ENCODE results near the gene ORM2. TPM values are rescaled to one million over a fixed set of nuclear protein-coding genes. Genes with fewer than 3 reads are reported as not detected.
A peak's percentile ranks its signal among the peaks of the same experiment; 100 is the strongest.
"Not testable (repeated sequence)": the region's sequence is repeated elsewhere in the genome, so short reads cannot be mapped to it uniquely, and the experiment has no call there.

ORM2 gene
- total and polyA plus RNA-seq, 8 donors, result 1.2 to 17.1 (median 3.4) TPM; not detected in 4

GRCh38 chr9:114330636-114331035 lies 967 bp downstream of the ORM2 start:
- Histone ChIP-seq H3K36me3 (peaks cover 0 to 14% (median 14%) of the 10 kb centered on the region in 4 donors), H3K4me3 (no peak overlapping the region), H3K4me1 (peaks cover 0 to 17% (median 10%) of the 10 kb centered on the region in 4 donors), H3K27me3 (peaks cover 0 to 10% (median 0%) of the 10 kb centered on the region in 3 donors), H3K9me3 (no peaks in the 10 kb centered on the region), H3K27ac (no peak overlapping the region)
- peak in 1 of 2 donors; percentile 47 for DNase-seq
- intact Hi-C loops (cut with DNase I; ENCODE audit: low total_unique reads), result no loop called here
- 33 to 79% (median 51%) methylated on average over 10 of the region's 10 CpGs for WGBS, 5 donors
- TF ChIP-seq POLR2AphosphoS5 (IDR thresholded peaks at IDR 0.05) (no peak), POLR2A (IDR thresholded peaks at IDR 0.05) (no peak), EP300 (IDR thresholded peaks at IDR 0.05) (no peak)
- TF ChIP-seq, protein P1, sequence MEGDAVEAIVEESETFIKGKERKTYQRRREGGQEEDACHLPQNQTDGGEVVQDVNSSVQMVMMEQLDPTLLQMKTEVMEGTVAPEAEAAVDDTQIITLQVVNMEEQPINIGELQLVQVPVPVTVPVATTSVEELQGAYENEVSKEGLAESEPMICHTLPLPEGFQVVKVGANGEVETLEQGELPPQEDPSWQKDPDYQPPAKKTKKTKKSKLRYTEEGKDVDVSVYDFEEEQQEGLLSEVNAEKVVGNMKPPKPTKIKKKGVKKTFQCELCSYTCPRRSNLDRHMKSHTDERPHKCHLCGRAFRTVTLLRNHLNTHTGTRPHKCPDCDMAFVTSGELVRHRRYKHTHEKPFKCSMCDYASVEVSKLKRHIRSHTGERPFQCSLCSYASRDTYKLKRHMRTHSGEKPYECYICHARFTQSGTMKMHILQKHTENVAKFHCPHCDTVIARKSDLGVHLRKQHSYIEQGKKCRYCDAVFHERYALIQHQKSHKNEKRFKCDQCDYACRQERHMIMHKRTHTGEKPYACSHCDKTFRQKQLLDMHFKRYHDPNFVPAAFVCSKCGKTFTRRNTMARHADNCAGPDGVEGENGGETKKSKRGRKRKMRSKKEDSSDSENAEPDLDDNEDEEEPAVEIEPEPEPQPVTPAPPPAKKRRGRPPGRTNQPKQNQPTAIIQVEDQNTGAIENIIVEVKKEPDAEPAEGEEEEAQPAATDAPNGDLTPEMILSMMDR (IDR thresholded peaks at IDR 0.05), result no peak

GRCh38 chr9:114331229-114332195 lies 1.8 kb downstream of the ORM2 start:
- H3K9me3 ChIP-seq; intact Hi-C loops (cut with DNase I; ENCODE audit: low total_unique reads); H3K27ac ChIP-seq; H3K4me3 ChIP-seq; DNase-seq: not testable (repeated sequence)
- peaks cover 0 to 10% (median 0%) of the 10 kb centered on the region in 3 donors for H3K27me3 ChIP-seq
- peaks cover 0 to 17% (median 10%) of the 10 kb centered on the region in 4 donors for H3K4me1 ChIP-seq
- peaks cover 7 to 23% (median 22%) of the 10 kb centered on the region in 4 donors for H3K36me3 ChIP-seq
- 63 to 85% (median 73%) methylated on average over 8 to 15 of the region's 19 CpGs for WGBS, 5 donors

- H3K9me3 ChIP-seq; H3K4me3 ChIP-seq; DNase-seq; intact Hi-C loops (cut with DNase I; ENCODE audit: low total_unique reads); H3K27ac ChIP-seq: not testable (repeated sequence)
- peaks cover 0 to 17% (median 10%) of the 10 kb centered on the region in 4 donors for H3K4me1 ChIP-seq
- whole genome bisulfite sequencing, 5 donors, result 74 to 83% (median 80%) methylated on average over 3 to 4 of the region's 4 CpGs
- peaks cover 0 to 10% (median 0%) of the 10 kb centered on the region in 3 donors for H3K27me3 ChIP-seq
- H3K36me3 ChIP-seq, result peaks cover 18 to 33% (median 33%) of the 10 kb centered on the region in 4 donors
Measured at GRCh38 chr9:114332474-114333040, 2.9 kb downstream of the ORM2 start.

- intact Hi-C loops (cut with DNase I; ENCODE audit: low total_unique reads); H3K27ac ChIP-seq; DNase-seq; H3K4me3 ChIP-seq; H3K27me3 ChIP-seq; H3K9me3 ChIP-seq: not testable (repeated sequence)
- peaks cover 29 to 45% (median 44%) of the 10 kb centered on the region in 4 donors for H3K36me3 ChIP-seq
- 64 to 90% (median 76%) methylated on average over 2 to 3 of the region's 4 CpGs for WGBS, 5 donors
- H3K4me1 ChIP-seq, result peaks cover 0 to 12% (median 5%) of the 10 kb centered on the region in 4 donors
Measured at GRCh38 chr9:114333718-114334117, 4.0 kb downstream of the ORM2 start.

GRCh38 chr9:114334490-114334889 lies 4.8 kb downstream of the ORM2 start:
- 92 to 97% (median 93%) methylated on average over 8 to 9 of the region's 9 CpGs; no CpG with 5 or more reads in 1 of the 5 donors for WGBS, 5 donors

More at GRCh38 chr9:114334490-114334889, 4.8 kb downstream of the ORM2 start:
- Histone ChIP-seq H3K27me3 (no peaks in the 10 kb centered on the region), H3K4me1 (peaks cover 0 to 9% (median 7%) of the 10 kb centered on the region in 4 donors), H3K9me3 (no peaks in the 10 kb centered on the region), H3K36me3 (peaks cover 30 to 53% (median 52%) of the 10 kb centered on the region in 4 donors), H3K27ac (no peak overlapping the region), H3K4me3 (no peak overlapping the region)
- DNase-seq, result no peak
- intact Hi-C loops (cut with DNase I; ENCODE audit: low total_unique reads), result no loop called here
- TF ChIP-seq EP300 (IDR thresholded peaks at IDR 0.05) (no peak), POLR2AphosphoS5 (IDR thresholded peaks at IDR 0.05) (no peak), POLR2A (IDR thresholded peaks at IDR 0.05) (no peak)
- TF ChIP-seq, protein P1 (IDR thresholded peaks at IDR 0.05), result no peak

Measured in stomach (tissue), 9 donors.